Uterus (tissue), 4 donors: Measurements from ENCODE around the gene ACAP3. TPM values are rescaled to one million over a fixed set of nuclear protein-coding genes. Genes with fewer than 3 reads are reported as not detected.

Source experiments
- DNase-seq, 2 donors: peaks; one replicate each; pipeline ENCODE4 v3.0.0-alpha.2; 2019 to 2020
- H3K27ac ChIP-seq, 2 donors: fragments of 200-600 bp; sonication (generic); 1 replicate in 1 of 2; 2 replicates in 1 of 2; pipeline ENCODE4 v1.5.1; 2016 to 2018
- H3K27me3 ChIP-seq, 2 donors: fragments of 200-600 bp; sonication (generic); one replicate each; pipeline ENCODE4 v1.5.1; 2018 to 2019; ENCODE audit warnings: control low read depth in 1 of 2
- H3K36me3 ChIP-seq, 2 donors: fragments of 200-600 bp; sonication (generic); one replicate each; pipeline ENCODE4 v1.5.1; 2019; ENCODE audit warnings: control low read depth in 1 of 2
- H3K4me1 ChIP-seq, 2 donors: fragments of 200-600 bp; sonication (generic); one replicate each; pipeline ENCODE4 v1.5.1; 2018 to 2019; ENCODE audit warnings: control low read depth in 1 of 2
- H3K4me3 ChIP-seq, 2 donors: fragments of 200-600 bp; sonication (generic); 1 replicate in 1 of 2; 2 replicates in 1 of 2; pipeline ENCODE4 v1.5.1; 2018 to 2019; ENCODE audit warnings: mild to moderate bottlenecking in 1 of 2
- H3K9me3 ChIP-seq, 2 donors: fragments of 200-600 bp; sonication (generic); one replicate each; pipeline ENCODE4 v1.5.1; 2019; ENCODE audit warnings: control low read depth in 1 of 2
- CTCF ChIP-seq, 4 experiments: fragments of 200-600 bp in 2 of 4; fragments of 450-650 bp in 2 of 4; sonication (generic) in 2 of 4; IDR thresholded peaks; one replicate each; pipeline ENCODE4 v1.5.1; 2016 to 2019; ENCODE audit warnings: antibody characterized with exemption in 4 of 4, mild to moderate bottlenecking in 2 of 4, moderate library complexity in 1 of 4
- POLR2A ChIP-seq, 2 donors: fragments of 450-650 bp; IDR thresholded peaks; one replicate each; pipeline ENCODE4 v1.6.1; 2016; ENCODE audit warnings: antibody characterized with exemption in 2 of 2, mild to moderate bottlenecking in 1 of 2, moderate library complexity in 1 of 2
- intact Hi-C: fragments of 100-400 bp; cut with DNase I; formaldehyde crosslinking; loops from one replicate; pipeline ENCODE4 v1.15.1; 2023; ENCODE audit warnings: low total_unique reads
- microRNA-seq: library from miRNA; unstranded; fragments of <30 nt; microRNA quantifications from one replicate; pipeline ENCODE4, GENCODE V29; 2016; ENCODE audit warnings: borderline microRNAs expressed, borderline replicate concordance
- small RNA-seq: library from RNA; depleted of rRNA; stranded (forward); fragments of <200 nt; gene quantifications from one replicate; pipeline ENCODE3, GENCODE V24; 2016
- total RNA-seq, 4 donors: library from RNA; depleted of rRNA in 3 of 4; stranded (reverse); fragments of >200 nt in 3 of 4; gene quantifications; one replicate each; pipeline versions ENCODE4 v1.1.0 to v1.2.4, GENCODE V29; 2014 to 2023
- donor health status: DM: yes; HTN: yes; CAD: no.

ACAP3 gene
- total RNA-seq, 4 donors from 2014 or later: 11.2 to 98.5 (median 44.0) TPM

- Histone ChIP-seq H3K27me3 (peaks cover 0 to 12% of the 10 kb centered on the region in 2 donors), H3K4me1 (peaks cover 0 to 9% of the 10 kb centered on the region in 2 donors), H3K9me3 (no peaks in the 10 kb centered on the region), H3K36me3 (no peaks in the 10 kb centered on the region), H3K4me3 (no peak overlapping the region), H3K27ac (no peak overlapping the region)
- TF ChIP-seq POLR2A (IDR thresholded peaks at IDR 0.05) (no peak), CTCF (IDR thresholded peaks at IDR 0.05) (no peak)
- DNase-seq: no peak
- intact Hi-C loops: no loop called here
These were observed 63.9 kb downstream of the ACAP3 start for GRCh38 chr1:1243807-1244191.

- Histone ChIP-seq H3K9me3 (no peaks in the 10 kb centered on the region), H3K4me3 (no peak overlapping the region), H3K4me1 (peaks cover 0 to 9% of the 10 kb centered on the region in 2 donors), H3K36me3 (no peaks in the 10 kb centered on the region), H3K27ac (no peak overlapping the region), H3K27me3 (peaks cover 0 to 12% of the 10 kb centered on the region in 2 donors)
- intact Hi-C loops: no loop called here
- TF ChIP-seq POLR2A (IDR thresholded peaks at IDR 0.05) (no peak), CTCF (IDR thresholded peaks at IDR 0.05) (no peak)
- DNase-seq: no peak
These were observed 64.5 kb downstream of the ACAP3 start for GRCh38 chr1:1243266-1243660.

- no peak for DNase-seq
- Histone ChIP-seq H3K4me3 (no peak overlapping the region), H3K4me1 (peaks cover 0 to 10% of the 10 kb centered on the region in 2 donors), H3K9me3 (no peaks in the 10 kb centered on the region), H3K36me3 (no peaks in the 10 kb centered on the region), H3K27me3 (peaks cover 0 to 12% of the 10 kb centered on the region in 2 donors), H3K27ac (no peak overlapping the region)
- TF ChIP-seq POLR2A (IDR thresholded peaks at IDR 0.05) (no peak), CTCF (IDR thresholded peaks at IDR 0.05) (no peak)
- intact Hi-C loops: no loop called here
These were observed 65.1 kb downstream of the ACAP3 start for GRCh38 chr1:1242461-1243265.

Small RNA genes lying within 50 kb of the gene (microRNA-seq; reads per million reads assigned to microRNA genes)
- not detected for gene MIR6726
- not detected for gene MIR6727
- not detected for gene MIR6808

Small RNA genes lying within 50 kb of the gene (small RNA-seq; reads per million reads assigned to genes)
- not detected for gene MIR6726

Other genes starting within 250 kb of the ACAP3 start
- gene RNF223, start 233.6 kb downstream of the ACAP3 start, total RNA-seq: not detected
- gene C1orf159, start 191.8 kb downstream of the ACAP3 start, total RNA-seq: 10 to 100 TPM in 3 of 4 donors, 1 to 10 TPM in 1; 4.9 to 20.0 (median 17.9) TPM
- gene TTLL10, start 134.1 kb downstream of the ACAP3 start, total RNA-seq: under 1 TPM in 2 of 4 donors, not detected in 2; 0.35 to 0.51 TPM
- gene TNFRSF18, start 101.3 kb downstream of the ACAP3 start, total RNA-seq: 1 to 10 TPM in 1 of 4 donors, under 1 TPM in 1, not detected in 2; 0.37 to 2.6 TPM
- 1 to 10 TPM in 2 of 4 donors, not detected in 2; 1.3 to 1.5 TPM for gene TNFRSF4, start 93.8 kb downstream of the ACAP3 start, total RNA-seq
- 100 to 1,000 TPM in 1 of 4 donors, 10 to 100 TPM in 3; 29.7 to 105 (median 50.3) TPM for gene SDF4, start 75.9 kb downstream of the ACAP3 start, total RNA-seq
- gene B3GALT6, start 75.7 kb downstream of the ACAP3 start, total RNA-seq: 10 to 100 TPM in 3 of 4 donors, 1 to 10 TPM in 1; 1.8 to 23.5 (median 17.6) TPM
- 1 to 10 TPM in 2 of 4 donors, not detected in 2; 3.1 to 8.2 TPM for gene C1QTNF12, start 61.2 kb downstream of the ACAP3 start, total RNA-seq
- gene UBE2J2, start 34.1 kb downstream of the ACAP3 start, total RNA-seq: 10 to 100 TPM in 3 of 4 donors, 1 to 10 TPM in 1; 9.5 to 66.1 (median 49.8) TPM
- 1 to 10 TPM in 3 of 4 donors, under 1 TPM in 1; 0.26 to 8.4 (median 4.4) TPM for gene SCNN1D, start 27.5 kb downstream of the ACAP3 start, total RNA-seq
- gene PUSL1, start 667 bp upstream of the ACAP3 start, total RNA-seq: 10 to 100 TPM; 14.7 to 34.1 (median 24.3) TPM
- gene INTS11, start 16.7 kb upstream of the ACAP3 start, total RNA-seq: 100 to 1,000 TPM in 2 of 4 donors, 10 to 100 TPM in 2; 45.6 to 277 (median 130) TPM
- gene CPTP, start 16.9 kb upstream of the ACAP3 start, total RNA-seq: 10 to 100 TPM in 2 of 4 donors, 1 to 10 TPM in 2; 3.5 to 23.9 (median 16.4) TPM
- under 1 TPM in 2 of 4 donors, not detected in 2; 0.14 to 0.34 TPM for gene TAS1R3, start 23.4 kb upstream of the ACAP3 start, total RNA-seq
- 10 to 100 TPM; 35.6 to 94.5 (median 49.7) TPM for gene DVL1, start 41.5 kb upstream of the ACAP3 start, total RNA-seq
- 100 to 1,000 TPM in 2 of 4 donors, 10 to 100 TPM in 2; 86.1 to 143 (median 117) TPM for gene MXRA8, start 50.6 kb upstream of the ACAP3 start, total RNA-seq
- 10 to 100 TPM; 13.2 to 75.8 (median 31.1) TPM for gene AURKAIP1, start 67.3 kb upstream of the ACAP3 start, total RNA-seq
- gene CCNL2, start 91.4 kb upstream of the ACAP3 start, total RNA-seq: 100 to 1,000 TPM; 207 to 351 (median 281) TPM
- 100 to 1,000 TPM in 1 of 4 donors, 10 to 100 TPM in 3; 34.3 to 114 (median 65.1) TPM for gene MRPL20, start 99.4 kb upstream of the ACAP3 start, total RNA-seq
- gene ANKRD65, start 113.3 kb upstream of the ACAP3 start, total RNA-seq: 10 to 100 TPM in 2 of 4 donors, 1 to 10 TPM in 2; 1.3 to 20.0 (median 6.7) TPM
- 10 to 100 TPM; 15.6 to 67.1 (median 47.1) TPM for gene VWA1, start 127.8 kb upstream of the ACAP3 start, total RNA-seq
- 1 to 10 TPM in 2 of 4 donors, under 1 TPM in 1, not detected in 1; 0.77 to 3.8 (median 1.7) TPM for gene ATAD3C, start 141.8 kb upstream of the ACAP3 start, total RNA-seq
- gene ATAD3B, start 163.8 kb upstream of the ACAP3 start, total RNA-seq: 10 to 100 TPM in 3 of 4 donors, 1 to 10 TPM in 1; 2.1 to 20.5 (median 17.8) TPM
- gene ATAD3A, start 204.2 kb upstream of the ACAP3 start, total RNA-seq: 10 to 100 TPM in 3 of 4 donors, 1 to 10 TPM in 1; 1.8 to 14.8 (median 11.7) TPM
- 10 to 100 TPM in 1 of 4 donors, 1 to 10 TPM in 1, not detected in 2; 9.4 to 16.3 TPM for gene TMEM240, start 232.7 kb upstream of the ACAP3 start, total RNA-seq